Germinal center (tissue), 1 donor: ENCODE results near the gene DUS1L.
A peak's percentile ranks its signal among the peaks of the same experiment; 100 is the strongest.

Source experiments
- DNase-seq: peaks from one replicate; pipeline ENCODE4 v3.0.0; 2012; ENCODE audit warnings: mixed read lengths, low spot score

The DUS1L gene

GRCh38 chr17:82076018-82076784 is 10.6 kb upstream of the DUS1L start:
- DNase-seq: no peak

DNA sequence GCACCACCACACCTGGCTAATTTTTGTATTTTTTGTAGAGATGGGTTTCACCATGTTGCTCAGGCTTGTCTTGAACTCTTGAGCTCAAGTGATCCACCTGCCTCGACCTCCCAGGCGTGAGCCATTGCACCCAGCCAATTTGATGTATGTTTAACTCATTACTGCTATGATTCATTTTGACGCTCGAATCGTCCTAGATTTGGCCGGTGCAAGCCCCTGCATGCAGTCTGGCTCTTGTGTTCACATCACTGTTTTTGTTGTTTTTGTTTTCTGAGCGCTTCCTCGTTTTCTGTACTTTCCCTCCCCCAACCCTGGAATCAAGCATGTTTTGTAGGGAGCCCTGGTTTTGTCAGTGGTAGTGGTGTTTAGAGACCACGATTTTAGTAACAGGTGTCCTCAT is 7.8 kb upstream of the DUS1L start:
- no peak for DNase-seq

- DNase-seq: no peak
These were observed 7.2 kb upstream of the DUS1L start for GRCh38 chr17:82072827-82073226.

DNA sequence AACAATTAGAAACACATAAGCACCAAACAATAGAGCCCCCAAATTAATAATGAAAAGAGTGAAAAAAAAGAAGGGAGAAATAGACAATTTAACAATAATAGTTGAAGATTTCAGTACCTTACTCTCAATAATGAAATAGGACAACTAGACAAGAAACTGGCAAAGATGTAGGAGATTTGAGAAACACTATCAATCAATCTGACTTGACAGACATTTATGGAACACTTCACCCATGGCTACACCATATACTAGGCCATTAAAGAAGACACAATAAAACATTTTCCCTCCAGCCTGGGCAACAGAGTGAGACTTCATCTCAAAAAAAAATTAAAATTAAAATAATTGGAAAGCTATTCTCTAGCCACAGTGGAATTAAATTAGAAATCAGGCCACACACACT is 5.0 kb upstream of the DUS1L start:
- DNase-seq: no peak

GRCh38 chr17:82065193-82065637 is 389 bp downstream of the DUS1L start:
- no peak for DNase-seq

DNA sequence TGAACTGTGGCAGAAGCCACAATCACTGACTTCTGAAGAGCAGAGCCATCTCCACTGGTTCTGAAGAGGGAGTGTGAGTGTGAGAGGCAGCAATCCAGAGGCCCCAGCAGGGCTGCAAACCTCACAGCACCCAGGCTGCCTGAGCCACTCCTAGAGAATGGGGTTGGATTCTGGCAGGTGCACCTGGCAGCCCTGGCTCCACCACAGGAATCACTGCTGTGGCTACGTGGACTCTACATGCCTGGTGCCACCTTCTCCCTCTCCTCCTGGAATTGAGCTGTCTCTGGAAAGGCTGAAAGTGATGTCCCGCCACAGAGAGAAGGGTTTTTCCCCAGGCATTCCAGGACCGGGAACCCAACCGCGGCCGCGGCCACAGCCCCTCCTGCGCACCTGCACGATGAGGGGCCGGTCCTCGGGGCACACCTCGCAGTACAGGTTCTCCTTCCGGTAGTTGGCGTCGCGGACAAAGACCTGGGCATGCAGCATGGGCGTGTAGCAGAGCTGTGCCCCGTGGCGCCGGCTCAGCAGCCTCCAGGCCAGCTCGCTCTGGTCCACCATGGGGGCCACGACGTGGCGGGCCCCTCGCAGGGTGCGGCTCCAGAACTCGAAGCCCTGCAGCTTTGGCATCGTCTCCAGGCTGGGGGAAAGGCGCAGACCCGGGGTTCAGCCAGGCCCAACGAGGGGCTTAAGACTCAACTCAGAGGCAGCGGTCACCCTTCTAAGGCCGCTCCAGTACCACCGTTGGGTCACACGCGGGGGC is 991 bp downstream of the DUS1L start:
- DNase-seq: peak; percentile 33

DNA sequence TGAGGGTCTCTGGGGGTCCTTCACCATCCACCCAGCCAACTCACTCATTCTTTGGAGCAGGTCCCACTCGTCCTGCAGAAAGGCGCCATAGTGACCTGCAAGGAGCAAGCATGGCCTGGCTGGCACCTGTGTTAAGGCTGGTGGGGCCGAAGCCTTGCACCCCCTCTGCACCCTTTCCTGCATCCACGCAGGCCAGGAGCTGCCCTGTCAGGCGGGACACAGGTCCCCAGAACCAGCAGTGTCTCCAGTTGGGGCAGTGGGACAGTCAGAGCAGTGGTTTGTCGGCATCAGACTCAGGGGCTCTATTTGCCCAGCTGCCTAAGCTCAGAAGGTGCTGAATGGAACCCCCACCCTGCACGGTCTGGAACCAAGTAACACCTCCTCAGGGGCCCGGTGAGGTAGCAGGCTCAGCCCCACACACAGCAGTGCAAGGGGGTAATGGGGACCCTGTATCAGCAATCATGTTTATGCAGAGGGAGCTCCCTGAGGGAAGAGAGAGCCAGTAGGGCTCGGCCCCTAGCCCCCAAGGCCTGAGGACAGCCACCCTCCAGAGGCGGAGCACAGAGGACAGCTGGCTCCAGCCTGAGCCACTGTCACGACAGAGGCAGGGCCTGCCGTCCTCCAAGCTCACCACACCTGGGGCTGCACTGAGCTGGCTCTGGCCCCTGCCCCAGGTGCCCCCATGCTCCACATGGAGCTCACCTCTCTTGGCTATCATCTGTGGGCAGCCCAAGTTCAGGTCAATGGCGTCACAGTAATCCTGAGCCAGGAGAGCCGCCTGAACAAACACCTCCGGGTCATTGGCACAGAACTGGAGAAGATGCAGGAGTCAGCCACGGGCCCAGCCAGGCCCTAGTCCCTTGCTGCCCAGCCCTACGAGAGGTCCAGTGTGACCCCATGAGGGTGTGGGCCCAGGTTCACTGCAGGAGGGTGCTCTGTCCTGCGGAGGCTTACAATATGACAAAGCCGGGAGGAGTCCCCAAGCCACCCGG is 1.9 kb downstream of the DUS1L start:
- DNase-seq: no peak

DNA sequence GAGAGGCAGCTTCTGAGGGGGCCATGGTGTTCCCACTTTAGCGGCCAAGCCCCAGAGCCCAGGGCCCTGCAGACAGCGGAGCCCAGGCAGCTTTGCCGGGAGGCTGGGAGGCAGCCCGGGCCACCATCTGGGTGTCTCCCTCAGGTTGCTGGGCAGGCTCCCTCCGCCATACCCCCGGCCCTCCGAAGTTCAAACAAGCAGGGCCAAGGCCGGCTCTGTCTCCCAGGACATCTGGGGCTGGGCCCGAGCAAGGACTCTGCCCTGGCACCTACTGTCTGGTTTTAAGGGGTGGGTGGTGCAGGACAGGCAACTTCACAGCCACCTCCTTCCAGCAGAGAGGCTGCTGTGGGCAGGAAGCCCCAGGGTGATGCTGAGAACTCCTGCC is 2.6 kb downstream of the DUS1L start:
- DNase-seq: no peak

DNA sequence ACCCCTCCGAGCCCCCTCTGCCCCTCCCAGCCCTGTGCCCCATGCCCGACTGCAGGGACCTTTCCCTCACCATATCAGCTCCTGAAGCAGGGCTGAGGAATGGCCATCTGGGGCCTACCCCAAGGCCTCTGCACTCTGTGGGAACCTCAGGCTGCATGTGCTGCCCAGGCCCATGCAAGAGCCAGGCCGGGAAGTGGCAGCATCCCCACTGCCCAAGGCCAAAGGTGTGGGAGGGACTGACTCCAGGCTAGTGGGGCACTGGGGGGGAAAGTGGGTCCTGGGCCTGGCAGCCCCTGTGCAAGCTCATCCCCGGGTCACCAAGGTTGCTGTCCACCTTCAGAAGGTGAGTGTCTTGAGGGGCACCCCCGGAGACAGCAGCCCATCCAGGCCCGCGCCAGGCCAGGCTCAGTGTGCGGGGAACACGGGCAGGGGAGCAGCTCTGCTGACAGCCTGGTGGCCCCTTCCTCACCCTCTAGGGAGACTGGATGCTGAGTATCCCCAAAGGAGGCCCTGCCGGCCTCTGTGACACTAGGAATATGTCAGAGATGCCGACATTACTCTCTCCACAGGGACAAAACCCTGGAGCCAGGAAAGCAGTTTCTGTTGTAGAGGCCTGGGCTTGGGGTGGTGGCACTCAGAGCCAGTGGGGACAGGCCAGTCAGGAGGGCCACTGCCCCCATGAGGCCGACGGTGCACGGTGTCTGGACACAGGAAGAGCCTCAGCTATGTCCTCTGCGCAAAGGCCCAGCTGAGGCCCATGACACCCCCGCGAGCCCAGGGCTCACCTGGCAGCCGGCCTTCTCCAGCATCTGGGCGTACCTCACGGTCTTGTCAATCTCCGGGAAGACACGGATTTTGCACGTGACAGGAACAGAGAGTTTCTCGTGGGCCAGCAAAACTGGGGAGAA is 3.3 kb downstream of the DUS1L start:
- no peak for DNase-seq

- no peak for DNase-seq
These were observed 4.3 kb downstream of the DUS1L start for GRCh38 chr17:82061047-82061925.

DNA sequence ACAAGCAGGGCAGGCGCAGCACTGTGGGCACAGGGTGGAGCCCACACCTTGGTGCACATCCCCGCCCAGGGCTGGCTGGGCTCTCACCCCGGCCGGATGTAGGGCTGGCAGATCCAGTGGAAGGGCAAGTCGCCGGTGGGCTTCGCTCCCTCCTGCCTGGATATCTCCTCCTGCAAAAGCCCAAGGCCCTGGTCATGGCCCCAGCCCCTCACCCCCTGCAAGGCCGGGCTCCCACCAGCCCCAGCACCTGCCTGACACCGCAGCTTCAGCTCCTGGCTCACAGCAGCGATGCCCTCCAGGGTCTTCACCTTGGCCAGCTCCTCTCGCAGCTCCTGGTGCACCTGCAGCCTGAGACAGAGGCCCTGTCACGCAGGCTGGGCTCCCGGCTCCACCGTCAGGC is 5.0 kb downstream of the DUS1L start:
- no peak for DNase-seq

GRCh38 chr17:82060001-82060380 is 5.6 kb downstream of the DUS1L start:
- DNase-seq: no peak

DNA sequence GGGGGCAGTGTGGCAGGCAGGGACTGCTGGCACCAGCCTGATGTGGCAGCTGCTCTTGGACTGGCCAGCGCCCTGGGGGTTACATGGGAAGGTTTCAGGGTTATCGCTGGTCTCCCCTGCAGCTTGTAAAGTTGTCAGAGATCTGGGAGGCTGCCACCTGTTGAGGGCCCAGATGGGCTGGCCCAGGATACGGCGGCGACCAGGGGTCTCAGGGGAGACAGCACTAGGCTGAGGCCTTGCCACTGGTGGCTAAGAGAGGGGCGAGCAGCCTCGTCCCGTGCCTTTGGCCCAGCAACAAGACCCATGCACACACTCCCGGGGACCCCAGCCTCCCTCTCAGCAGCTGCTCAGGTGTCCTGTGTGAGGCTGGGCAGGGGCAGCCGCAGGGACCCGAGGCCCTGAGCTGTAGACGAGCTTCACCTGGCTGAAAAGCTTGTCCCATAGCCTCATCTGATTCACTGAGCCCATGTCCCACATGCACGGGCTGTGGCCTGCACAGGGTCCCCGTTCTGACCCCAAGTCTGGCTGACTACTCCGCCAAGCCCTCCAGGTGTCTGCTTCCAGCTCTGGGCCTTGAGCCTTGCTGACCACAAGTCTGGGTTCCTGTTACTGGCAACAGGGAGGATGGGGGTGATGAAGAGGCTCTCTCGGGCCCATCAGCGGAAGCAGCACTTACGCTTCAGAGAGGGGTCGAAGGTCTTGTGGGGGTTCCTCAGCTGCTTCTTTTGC is 6.2 kb downstream of the DUS1L start:
- DNase-seq: no peak

DNA sequence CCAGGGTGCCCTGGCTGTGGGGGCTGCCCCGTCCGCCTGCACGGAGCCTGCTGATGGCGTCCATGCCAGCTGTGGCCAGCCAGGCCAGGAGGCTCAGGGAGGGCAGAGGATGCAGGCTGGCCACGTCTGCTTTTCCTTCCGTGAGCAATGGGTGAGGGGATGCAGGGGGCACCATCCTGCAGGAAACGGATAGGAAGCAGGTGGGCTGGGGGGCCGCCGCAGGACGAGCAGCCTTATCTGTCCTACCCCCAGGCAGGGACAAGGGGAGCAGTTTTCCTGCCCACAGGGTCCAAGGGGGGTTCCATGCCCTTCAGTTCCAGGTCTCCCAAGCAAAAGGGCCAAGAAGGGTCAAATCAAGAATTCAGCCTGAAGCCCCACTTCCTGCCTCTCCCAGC is 6.8 kb downstream of the DUS1L start:
- DNase-seq: no peak

DNA sequence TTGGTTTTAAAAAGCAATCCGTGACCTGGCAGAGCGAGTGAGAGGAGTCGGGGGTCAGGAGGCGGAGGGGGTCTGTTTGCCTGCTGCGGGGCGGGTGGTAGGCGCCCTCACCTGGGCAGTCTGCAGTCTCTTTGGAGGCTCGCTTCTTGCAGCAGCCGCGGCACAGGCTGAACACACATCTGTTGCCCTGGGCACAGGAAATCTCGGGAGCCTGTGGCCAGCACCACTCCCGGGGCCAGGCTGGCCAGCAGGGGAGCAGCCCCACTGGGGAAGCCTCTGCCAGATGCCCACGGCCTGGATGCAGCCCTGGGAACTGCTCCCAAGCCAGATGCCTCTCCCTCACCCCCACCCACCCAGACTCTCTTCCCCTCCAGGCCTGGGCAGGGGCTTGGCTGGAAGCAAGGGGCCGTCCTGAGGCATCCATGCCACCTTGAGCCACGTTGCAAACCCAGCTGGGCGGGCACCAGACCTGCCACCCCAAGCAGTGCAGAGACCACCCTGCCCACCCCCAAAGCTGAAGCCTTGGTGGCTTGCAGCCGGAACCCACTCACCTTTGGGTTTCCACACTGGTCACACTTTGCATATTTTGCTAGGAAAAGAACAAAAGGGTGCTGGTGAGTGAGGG is 7.3 kb downstream of the DUS1L start:
- no peak for DNase-seq

- DNase-seq: no peak
These were observed 8.6 kb downstream of the DUS1L start for GRCh38 chr17:82056729-82057621.

DNA sequence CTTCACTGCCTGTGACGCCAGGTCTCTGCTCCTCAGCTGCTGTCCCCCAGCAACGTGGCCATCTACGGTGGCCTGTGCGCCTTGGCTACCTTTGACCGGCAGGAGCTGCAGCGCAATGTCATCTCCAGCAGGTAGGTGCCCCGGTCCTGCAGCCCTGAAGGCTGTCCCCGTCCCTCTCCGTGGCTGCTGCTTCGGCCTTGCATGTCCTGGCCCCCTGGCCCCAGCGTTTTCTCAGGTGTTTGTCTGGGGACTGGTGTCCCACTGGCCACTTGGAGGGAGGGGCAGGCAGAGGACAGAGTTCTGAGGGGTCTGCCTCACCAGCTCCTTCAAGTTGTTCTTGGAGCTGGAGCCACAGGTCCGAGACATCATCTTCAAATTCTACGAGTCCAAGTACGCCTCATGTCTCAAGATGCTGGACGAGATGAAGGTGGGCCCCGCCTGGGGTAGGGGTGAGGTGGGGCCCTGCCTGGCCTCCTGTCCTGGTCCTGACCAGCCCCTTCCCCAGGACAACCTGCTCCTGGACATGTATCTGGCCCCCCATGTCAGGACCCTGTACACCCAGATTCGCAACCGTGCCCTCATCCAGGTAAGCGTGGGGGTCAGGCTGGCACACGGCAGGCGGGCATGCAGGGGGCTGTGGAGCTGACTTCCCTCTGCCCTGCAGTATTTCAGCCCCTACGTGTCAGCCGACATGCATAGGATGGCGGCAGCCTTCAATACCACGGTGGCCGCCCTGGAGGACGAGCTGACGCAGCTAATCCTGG is 9.5 kb downstream of the DUS1L start:
- DNase-seq: no peak
